Measurements from ENCODE around the gene SLC9A9.

DNA sequence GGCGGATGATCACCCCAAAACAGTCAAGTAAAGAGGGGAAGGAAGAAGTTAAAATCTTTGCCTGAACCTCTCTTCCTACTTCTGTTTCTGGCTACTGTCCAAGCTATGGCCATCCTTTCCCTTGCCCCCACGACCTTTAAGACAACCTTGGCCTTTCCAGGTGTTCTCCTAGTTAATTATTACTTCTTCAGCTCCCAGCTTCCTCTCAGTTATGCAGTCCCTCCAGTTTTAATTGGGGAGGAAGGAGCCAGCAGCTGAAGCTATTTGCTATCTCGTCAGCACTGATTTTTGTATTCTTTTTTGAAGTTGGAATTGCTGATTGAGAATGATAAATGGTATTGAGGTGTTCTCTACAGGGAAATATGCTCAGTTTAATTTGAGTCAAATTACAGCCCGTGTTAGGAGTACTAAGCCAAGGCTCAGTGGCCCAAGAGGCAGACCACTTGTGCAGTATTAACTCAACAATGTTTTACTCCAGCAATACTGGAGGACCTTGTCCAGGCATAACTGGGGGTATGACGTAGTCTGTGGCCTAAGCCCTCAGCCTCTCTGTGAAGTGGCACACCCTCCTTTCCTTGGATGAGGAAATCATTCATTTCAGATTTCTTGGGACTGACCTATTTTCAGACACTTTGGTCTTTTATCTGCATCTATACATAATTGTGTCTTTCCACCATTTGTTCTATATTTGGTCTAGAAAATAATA, 336.9 kb downstream of the SLC9A9 start:
- TF ChIP-seq, protein P1, sequence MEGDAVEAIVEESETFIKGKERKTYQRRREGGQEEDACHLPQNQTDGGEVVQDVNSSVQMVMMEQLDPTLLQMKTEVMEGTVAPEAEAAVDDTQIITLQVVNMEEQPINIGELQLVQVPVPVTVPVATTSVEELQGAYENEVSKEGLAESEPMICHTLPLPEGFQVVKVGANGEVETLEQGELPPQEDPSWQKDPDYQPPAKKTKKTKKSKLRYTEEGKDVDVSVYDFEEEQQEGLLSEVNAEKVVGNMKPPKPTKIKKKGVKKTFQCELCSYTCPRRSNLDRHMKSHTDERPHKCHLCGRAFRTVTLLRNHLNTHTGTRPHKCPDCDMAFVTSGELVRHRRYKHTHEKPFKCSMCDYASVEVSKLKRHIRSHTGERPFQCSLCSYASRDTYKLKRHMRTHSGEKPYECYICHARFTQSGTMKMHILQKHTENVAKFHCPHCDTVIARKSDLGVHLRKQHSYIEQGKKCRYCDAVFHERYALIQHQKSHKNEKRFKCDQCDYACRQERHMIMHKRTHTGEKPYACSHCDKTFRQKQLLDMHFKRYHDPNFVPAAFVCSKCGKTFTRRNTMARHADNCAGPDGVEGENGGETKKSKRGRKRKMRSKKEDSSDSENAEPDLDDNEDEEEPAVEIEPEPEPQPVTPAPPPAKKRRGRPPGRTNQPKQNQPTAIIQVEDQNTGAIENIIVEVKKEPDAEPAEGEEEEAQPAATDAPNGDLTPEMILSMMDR (IDR thresholded peaks at IDR 0.05; ENCODE audit: insufficient read depth, low read length): no peak
- no peak for TF ChIP-seq POLR2AphosphoS5 (IDR thresholded peaks at IDR 0.05; ENCODE audit: low read depth)
- TF ChIP-seq, protein P2, sequence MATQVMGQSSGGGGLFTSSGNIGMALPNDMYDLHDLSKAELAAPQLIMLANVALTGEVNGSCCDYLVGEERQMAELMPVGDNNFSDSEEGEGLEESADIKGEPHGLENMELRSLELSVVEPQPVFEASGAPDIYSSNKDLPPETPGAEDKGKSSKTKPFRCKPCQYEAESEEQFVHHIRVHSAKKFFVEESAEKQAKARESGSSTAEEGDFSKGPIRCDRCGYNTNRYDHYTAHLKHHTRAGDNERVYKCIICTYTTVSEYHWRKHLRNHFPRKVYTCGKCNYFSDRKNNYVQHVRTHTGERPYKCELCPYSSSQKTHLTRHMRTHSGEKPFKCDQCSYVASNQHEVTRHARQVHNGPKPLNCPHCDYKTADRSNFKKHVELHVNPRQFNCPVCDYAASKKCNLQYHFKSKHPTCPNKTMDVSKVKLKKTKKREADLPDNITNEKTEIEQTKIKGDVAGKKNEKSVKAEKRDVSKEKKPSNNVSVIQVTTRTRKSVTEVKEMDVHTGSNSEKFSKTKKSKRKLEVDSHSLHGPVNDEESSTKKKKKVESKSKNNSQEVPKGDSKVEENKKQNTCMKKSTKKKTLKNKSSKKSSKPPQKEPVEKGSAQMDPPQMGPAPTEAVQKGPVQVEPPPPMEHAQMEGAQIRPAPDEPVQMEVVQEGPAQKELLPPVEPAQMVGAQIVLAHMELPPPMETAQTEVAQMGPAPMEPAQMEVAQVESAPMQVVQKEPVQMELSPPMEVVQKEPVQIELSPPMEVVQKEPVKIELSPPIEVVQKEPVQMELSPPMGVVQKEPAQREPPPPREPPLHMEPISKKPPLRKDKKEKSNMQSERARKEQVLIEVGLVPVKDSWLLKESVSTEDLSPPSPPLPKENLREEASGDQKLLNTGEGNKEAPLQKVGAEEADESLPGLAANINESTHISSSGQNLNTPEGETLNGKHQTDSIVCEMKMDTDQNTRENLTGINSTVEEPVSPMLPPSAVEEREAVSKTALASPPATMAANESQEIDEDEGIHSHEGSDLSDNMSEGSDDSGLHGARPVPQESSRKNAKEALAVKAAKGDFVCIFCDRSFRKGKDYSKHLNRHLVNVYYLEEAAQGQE (IDR thresholded peaks at IDR 0.05; ENCODE audit: insufficient replicate concordance, low read depth): no peak

Measured in HL-60 (cell line).